HAP-1 (cell line): ENCODE results near the gene ZNF423.

ENCODE experiments used
- DNase-seq, 2 experiments: peaks; one replicate each; pipeline ENCODE4 v3.0.0-alpha.2; 2016 to 2020; ENCODE audit warnings: low spot score in 2 of 2
- H3K27me3 ChIP-seq: fragments of 250-450 bp; sonication (Bioruptor Pico); 2 replicates; pipeline ENCODE4 v1.5.1; 2020; ENCODE audit warnings: low read depth, mild to moderate bottlenecking, moderate library complexity
- H3K36me3 ChIP-seq: fragments of 250-450 bp; sonication (Bioruptor Pico); replicated peaks from 2 replicates; pipeline ENCODE4 v1.5.1; 2020; ENCODE audit warnings: mild to moderate bottlenecking
- H3K4me1 ChIP-seq: fragments of 250-450 bp; sonication (Bioruptor Pico); 2 replicates; pipeline ENCODE4 v1.5.1; 2020; ENCODE audit warnings: mild to moderate bottlenecking
- H3K4me3 ChIP-seq: fragments of 250-450 bp; sonication (Bioruptor Pico); 2 replicates; pipeline ENCODE4 v1.5.1; 2020; ENCODE audit warnings: mild to moderate bottlenecking, moderate library complexity
- H3K9me3 ChIP-seq: fragments of 250-450 bp; sonication (Bioruptor Pico); 2 replicates; pipeline ENCODE4 v1.5.1; 2020; ENCODE audit warnings: mild to moderate bottlenecking, moderate library complexity
- in situ Hi-C: fragments of 300-500 bp; cut with MboI; formaldehyde crosslinking; loops from 3 replicates; pipeline ENCODE4 v1.14.3; 2020; ENCODE audit warnings: low sequenced_read_pairs, inconsistent platforms, mixed read lengths

ZNF423 gene

GRCh38 chr16:49465661-49466528 lies 390.0 kb downstream of the ZNF423 start:
- DNase-seq, result no peak
- Histone ChIP-seq H3K4me3 (no peak overlapping the region), H3K9me3 (no peaks in the 10 kb centered on the region), H3K36me3 (no peaks in the 10 kb centered on the region), H3K27me3 (no peaks in the 10 kb centered on the region), H3K4me1 (no peaks in the 10 kb centered on the region)
- in situ Hi-C loops, result no loop called here

GRCh38 chr16:49464877-49465504 lies 390.9 kb downstream of the ZNF423 start:
- H3K4me1 ChIP-seq, result no peaks in the 10 kb centered on the region
- no peaks in the 10 kb centered on the region for H3K9me3 ChIP-seq
- in situ Hi-C loops, result no loop called here
- no peaks in the 10 kb centered on the region for H3K36me3 ChIP-seq
- no peak for DNase-seq
- H3K27me3 ChIP-seq, result no peaks in the 10 kb centered on the region
- no peak overlapping the region for H3K4me3 ChIP-seq

GRCh38 chr16:49464093-49464492 lies 391.8 kb downstream of the ZNF423 start:
- in situ Hi-C loops, result no loop called here
- Histone ChIP-seq H3K4me3 (no peak overlapping the region), H3K4me1 (no peaks in the 10 kb centered on the region), H3K36me3 (no peaks in the 10 kb centered on the region), H3K9me3 (no peaks in the 10 kb centered on the region), H3K27me3 (no peaks in the 10 kb centered on the region)
- DNase-seq, result no peak

GRCh38 chr16:49463529-49463928 lies 392.4 kb downstream of the ZNF423 start:
- in situ Hi-C loops, result no loop called here
- H3K27me3 ChIP-seq, result no peaks in the 10 kb centered on the region
- no peaks in the 10 kb centered on the region for H3K9me3 ChIP-seq
- H3K4me1 ChIP-seq, result no peaks in the 10 kb centered on the region
- H3K36me3 ChIP-seq, result no peaks in the 10 kb centered on the region
- no peak for DNase-seq
- H3K4me3 ChIP-seq, result no peak overlapping the region

DNA sequence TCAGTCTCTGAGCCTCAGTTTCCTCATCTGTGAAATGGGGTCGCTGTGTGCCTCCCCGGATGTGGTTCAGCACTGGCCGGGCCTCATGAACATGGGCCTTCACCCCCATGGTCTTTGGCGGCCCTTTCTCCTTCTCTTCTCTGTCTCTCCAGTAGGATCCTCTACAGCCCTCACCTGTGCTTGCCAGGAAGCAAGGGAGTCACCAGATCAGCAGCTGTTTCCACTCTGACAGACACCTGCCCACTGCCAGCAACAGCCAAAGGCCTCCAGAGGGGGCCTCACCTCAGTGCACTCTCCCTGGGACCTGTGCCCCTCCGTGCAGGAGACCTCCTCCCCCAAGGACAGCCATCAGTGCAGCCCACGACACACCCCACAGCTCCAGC lies 392.9 kb downstream of the ZNF423 start:
- Histone ChIP-seq H3K9me3 (no peaks in the 10 kb centered on the region), H3K36me3 (no peaks in the 10 kb centered on the region), H3K4me3 (no peak overlapping the region), H3K27me3 (no peaks in the 10 kb centered on the region), H3K4me1 (no peaks in the 10 kb centered on the region)
- in situ Hi-C loops, result no loop called here
- no peak for DNase-seq

GRCh38 chr16:49462362-49462988 lies 393.4 kb downstream of the ZNF423 start:
- no peak overlapping the region for H3K4me3 ChIP-seq
- no peak for DNase-seq
- H3K4me1 ChIP-seq, result no peaks in the 10 kb centered on the region
- no peaks in the 10 kb centered on the region for H3K27me3 ChIP-seq
- in situ Hi-C loops, result no loop called here
- no peaks in the 10 kb centered on the region for H3K9me3 ChIP-seq
- H3K36me3 ChIP-seq, result no peaks in the 10 kb centered on the region

GRCh38 chr16:49461517-49461951 lies 394.4 kb downstream of the ZNF423 start:
- in situ Hi-C loops, result no loop called here
- Histone ChIP-seq H3K9me3 (no peaks in the 10 kb centered on the region), H3K36me3 (no peaks in the 10 kb centered on the region), H3K4me3 (no peak overlapping the region), H3K4me1 (no peaks in the 10 kb centered on the region), H3K27me3 (no peaks in the 10 kb centered on the region)
- no peak for DNase-seq

DNA sequence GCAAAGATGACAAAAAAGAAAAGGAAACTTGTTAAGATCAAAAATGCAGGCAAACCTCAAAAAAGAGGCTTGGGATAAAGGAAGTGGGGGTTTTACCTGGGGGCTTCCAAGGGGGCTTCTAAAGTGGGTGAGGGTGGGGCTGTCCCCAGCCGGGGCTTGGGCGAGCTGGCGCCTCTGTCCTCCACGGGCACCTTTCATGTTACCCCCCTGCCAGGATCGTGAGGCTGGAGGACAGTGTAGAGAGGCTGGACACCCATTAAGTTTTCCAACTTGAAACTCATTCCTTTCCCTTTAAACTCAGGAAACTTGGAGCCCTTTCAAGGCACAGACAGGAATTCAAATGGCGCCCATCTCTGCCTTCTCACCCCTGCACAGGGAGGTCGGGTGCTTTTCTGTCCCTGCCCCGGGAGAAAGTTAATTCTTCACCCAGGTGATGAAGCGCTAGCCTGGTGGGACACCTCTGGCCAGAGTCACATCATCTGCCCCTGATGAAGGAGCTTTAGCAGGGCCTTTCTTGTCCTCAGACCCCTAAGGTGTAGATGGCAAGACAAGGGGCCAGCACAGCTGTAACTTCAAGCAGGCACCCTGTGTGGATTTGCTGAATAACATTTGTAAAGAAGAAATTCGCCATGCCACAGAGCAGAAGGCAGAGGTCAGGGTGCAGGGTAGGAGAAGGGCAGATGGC lies 395.0 kb downstream of the ZNF423 start:
- DNase-seq, result no peak
- Histone ChIP-seq H3K36me3 (no peaks in the 10 kb centered on the region), H3K9me3 (no peaks in the 10 kb centered on the region), H3K4me1 (no peaks in the 10 kb centered on the region), H3K27me3 (no peaks in the 10 kb centered on the region), H3K4me3 (no peak overlapping the region)
- in situ Hi-C loops, result no loop called here

- DNase-seq, result no peak
- H3K4me3 ChIP-seq, result no peak overlapping the region
- H3K4me1 ChIP-seq, result no peaks in the 10 kb centered on the region
- H3K27me3 ChIP-seq, result no peaks in the 10 kb centered on the region
- no peaks in the 10 kb centered on the region for H3K36me3 ChIP-seq
- H3K9me3 ChIP-seq, result no peaks in the 10 kb centered on the region
- in situ Hi-C loops, result no loop called here
Measured at GRCh38 chr16:49459953-49460735, 395.8 kb downstream of the ZNF423 start.

- in situ Hi-C loops, result no loop called here
- no peak overlapping the region for H3K4me3 ChIP-seq
- H3K9me3 ChIP-seq, result no peaks in the 10 kb centered on the region
- H3K4me1 ChIP-seq, result no peaks in the 10 kb centered on the region
- no peaks in the 10 kb centered on the region for H3K27me3 ChIP-seq
- DNase-seq, result no peak
- H3K36me3 ChIP-seq, result no peaks in the 10 kb centered on the region
Measured at GRCh38 chr16:49458656-49459445, 397.1 kb downstream of the ZNF423 start.

- H3K36me3 ChIP-seq, result no peaks in the 10 kb centered on the region
- in situ Hi-C loops, result no loop called here
- no peaks in the 10 kb centered on the region for H3K4me1 ChIP-seq
- no peak for DNase-seq
- no peaks in the 10 kb centered on the region for H3K9me3 ChIP-seq
- no peak overlapping the region for H3K4me3 ChIP-seq
- H3K27me3 ChIP-seq, result no peaks in the 10 kb centered on the region
Measured at GRCh38 chr16:49458243-49458642, 397.7 kb downstream of the ZNF423 start.

DNA sequence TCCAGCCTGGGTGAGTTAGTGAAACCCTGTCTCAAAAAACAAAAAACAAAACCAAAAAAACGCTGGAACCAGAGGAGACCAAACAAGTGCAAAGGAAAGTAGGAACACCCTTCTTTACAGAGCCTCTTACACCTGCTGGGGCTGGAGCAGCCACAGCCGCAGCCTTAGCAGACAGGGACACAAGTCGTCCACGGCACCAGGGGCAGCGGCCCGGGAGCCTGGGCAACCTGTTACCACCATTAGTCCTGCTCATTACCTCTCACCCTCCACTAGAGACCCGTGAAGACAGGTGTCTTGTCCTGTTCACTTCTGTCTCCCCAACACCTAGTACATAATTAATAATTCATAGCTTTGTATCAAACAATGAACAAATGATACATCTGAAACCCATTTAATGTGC lies 398.7 kb downstream of the ZNF423 start:
- Histone ChIP-seq H3K4me1 (no peaks in the 10 kb centered on the region), H3K4me3 (no peak overlapping the region), H3K9me3 (no peaks in the 10 kb centered on the region), H3K36me3 (no peaks in the 10 kb centered on the region), H3K27me3 (no peaks in the 10 kb centered on the region)
- DNase-seq, result no peak
- in situ Hi-C loops, result no loop called here

GRCh38 chr16:49456763-49457162 lies 399.1 kb downstream of the ZNF423 start:
- no peaks in the 10 kb centered on the region for H3K36me3 ChIP-seq
- in situ Hi-C loops, result no loop called here
- no peaks in the 10 kb centered on the region for H3K9me3 ChIP-seq
- no peaks in the 10 kb centered on the region for H3K27me3 ChIP-seq
- H3K4me3 ChIP-seq, result no peak overlapping the region
- DNase-seq, result no peak
- H3K4me1 ChIP-seq, result no peaks in the 10 kb centered on the region
